NT2/D1 (cell line): Measurements from ENCODE around the gene PPP1R9A.

Source experiments
- YY1 ChIP-seq: IDR thresholded peaks from 2 replicates; pipeline ENCODE4 v1.6.1; 2011; ENCODE audit not compliant: insufficient read length, insufficient read depth
- ZNF274 ChIP-seq: IDR thresholded peaks from 2 replicates; pipeline ENCODE4 v1.6.1; 2011; ENCODE audit warnings: mild to moderate bottlenecking, low read depth, low read length

DNA sequence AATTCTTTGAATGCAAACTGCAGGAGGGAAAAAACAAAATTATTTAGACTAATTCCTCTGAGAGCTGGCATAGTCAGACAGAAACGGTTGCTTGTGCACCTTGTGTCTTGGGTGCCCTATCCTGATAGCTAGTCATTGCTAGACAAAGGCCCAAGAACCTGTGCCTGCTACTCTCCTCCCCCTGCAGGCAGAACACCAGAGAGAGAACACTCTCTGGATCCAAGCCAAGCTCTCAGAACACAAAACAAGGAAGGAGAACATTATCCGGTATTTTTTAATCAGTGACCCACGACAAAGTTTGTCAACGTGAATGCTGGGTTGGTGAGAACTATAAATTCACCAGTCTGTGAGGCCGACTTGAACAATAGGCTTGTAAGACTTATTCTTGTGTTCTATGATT lies 18.8 kb upstream of the PPP1R9A start:
- TF ChIP-seq ZNF274 (no peak), YY1 (no peak)
